ENCODE data around the gene ANKS4B. TPM values are rescaled to one million over a fixed set of nuclear protein-coding genes. Genes with fewer than 3 reads are reported as not detected.

Gene ANKS4B
- total RNA-seq, 1 donor from 2014 or later, result not detected

GRCh38 chr16:21233045-21233520 is 416 bp upstream of the ANKS4B start:
- no peak overlapping the region for H3K4me3 Mint-ChIP-seq (ENCODE audit: unreplicated experiment)
- no peaks in the 10 kb centered on the region for H3K4me1 Mint-ChIP-seq (ENCODE audit: low read depth, unreplicated experiment)
- no peak overlapping the region for H3K27ac Mint-ChIP-seq (ENCODE audit: unreplicated experiment)
- H3K36me3 Mint-ChIP-seq (ENCODE audit: unreplicated experiment), result no peaks in the 10 kb centered on the region
- H3K27me3 Mint-ChIP-seq (ENCODE audit: unreplicated experiment), result no peaks in the 10 kb centered on the region
- no peaks in the 10 kb centered on the region for H3K9me3 Mint-ChIP-seq (ENCODE audit: unreplicated experiment)
- no peak for TF ChIP-seq CTCF (IDR thresholded peaks at IDR 0.05; ENCODE audit: partially characterized antibody, unreplicated experiment)
- no peak for DNase-seq

- Mint-ChIP-seq H3K36me3 (ENCODE audit: unreplicated experiment) (no peaks in the 10 kb centered on the region), H3K4me3 (ENCODE audit: unreplicated experiment) (no peak overlapping the region), H3K27ac (ENCODE audit: unreplicated experiment) (no peak overlapping the region), H3K4me1 (ENCODE audit: low read depth, unreplicated experiment) (no peaks in the 10 kb centered on the region), H3K27me3 (ENCODE audit: unreplicated experiment) (no peaks in the 10 kb centered on the region), H3K9me3 (ENCODE audit: unreplicated experiment) (no peaks in the 10 kb centered on the region)
- TF ChIP-seq CTCF (IDR thresholded peaks at IDR 0.05; ENCODE audit: partially characterized antibody, unreplicated experiment), result no peak
- DNase-seq, result no peak
These were observed 1.7 kb downstream of the ANKS4B start for GRCh38 chr16:21235199-21235585.

- no peaks in the 10 kb centered on the region for H3K27me3 Mint-ChIP-seq (ENCODE audit: unreplicated experiment)
- H3K9me3 Mint-ChIP-seq (ENCODE audit: unreplicated experiment), result no peaks in the 10 kb centered on the region
- no peak for DNase-seq
- no peaks in the 10 kb centered on the region for H3K36me3 Mint-ChIP-seq (ENCODE audit: unreplicated experiment)
- no peak overlapping the region for H3K27ac Mint-ChIP-seq (ENCODE audit: unreplicated experiment)
- TF ChIP-seq CTCF (IDR thresholded peaks at IDR 0.05; ENCODE audit: partially characterized antibody, unreplicated experiment), result no peak
- no peak overlapping the region for H3K4me3 Mint-ChIP-seq (ENCODE audit: unreplicated experiment)
- H3K4me1 Mint-ChIP-seq (ENCODE audit: low read depth, unreplicated experiment), result no peaks in the 10 kb centered on the region
These were observed 3.3 kb downstream of the ANKS4B start for GRCh38 chr16:21236831-21237230.

GRCh38 chr16:21239646-21240045 is 6.1 kb downstream of the ANKS4B start:
- Mint-ChIP-seq H3K36me3 (ENCODE audit: unreplicated experiment) (no peaks in the 10 kb centered on the region), H3K4me1 (ENCODE audit: low read depth, unreplicated experiment) (no peaks in the 10 kb centered on the region), H3K4me3 (ENCODE audit: unreplicated experiment) (no peak overlapping the region), H3K27me3 (ENCODE audit: unreplicated experiment) (no peaks in the 10 kb centered on the region), H3K27ac (ENCODE audit: unreplicated experiment) (no peak overlapping the region), H3K9me3 (ENCODE audit: unreplicated experiment) (no peaks in the 10 kb centered on the region)
- no peak for DNase-seq
- TF ChIP-seq CTCF (IDR thresholded peaks at IDR 0.05; ENCODE audit: partially characterized antibody, unreplicated experiment), result no peak

- peaks cover 3% of the 10 kb centered on the region for H3K27me3 Mint-ChIP-seq (ENCODE audit: unreplicated experiment)
- no peak overlapping the region for H3K4me3 Mint-ChIP-seq (ENCODE audit: unreplicated experiment)
- no peaks in the 10 kb centered on the region for H3K4me1 Mint-ChIP-seq (ENCODE audit: low read depth, unreplicated experiment)
- H3K9me3 Mint-ChIP-seq (ENCODE audit: unreplicated experiment), result no peaks in the 10 kb centered on the region
- DNase-seq, result no peak
- no peak for TF ChIP-seq CTCF (IDR thresholded peaks at IDR 0.05; ENCODE audit: partially characterized antibody, unreplicated experiment)
- H3K27ac Mint-ChIP-seq (ENCODE audit: unreplicated experiment), result no peak overlapping the region
- H3K36me3 Mint-ChIP-seq (ENCODE audit: unreplicated experiment), result no peaks in the 10 kb centered on the region
These were observed 9.3 kb downstream of the ANKS4B start for GRCh38 chr16:21242756-21243155.

Data from glutamatergic neuron (in vitro differentiated cells).